ENCODE data around the gene LY6G6F. TPM values are rescaled to one million over a fixed set of nuclear protein-coding genes. Genes with fewer than 3 reads are reported as not detected.

The LY6G6F gene
- total and polyA plus RNA-seq, 2 donors (not counting 1 experiment from before 2014, with no cell fraction given) = not detected

DNA sequence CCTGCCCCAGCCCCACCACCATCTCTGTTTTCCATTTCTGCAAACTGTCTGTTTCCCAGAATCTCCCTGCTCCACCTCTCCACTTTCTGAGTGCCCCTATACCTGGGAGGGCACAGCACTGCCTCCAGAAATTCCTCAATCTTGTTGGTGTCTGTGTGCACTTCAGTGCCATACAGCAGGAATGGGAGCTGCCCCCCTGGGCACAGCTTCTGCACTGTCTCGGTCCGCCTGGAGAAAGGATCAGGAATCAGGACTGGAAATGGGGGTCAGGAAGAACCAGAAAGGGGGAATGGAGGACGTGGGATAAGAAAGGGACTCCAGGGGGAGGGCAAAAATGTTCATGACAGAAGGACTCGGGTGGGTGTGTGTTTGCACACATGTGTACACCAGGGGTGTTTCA is 27.1 kb downstream of the LY6G6F start:
- Histone ChIP-seq H3K9me3 (ENCODE audit: control extremely low read depth in 1 of 3, control insufficient read depth in 2 of 3, insufficient read depth in 1 of 3, low read length in 2 of 3) (no peaks in the 10 kb centered on the region), H3K27me3 (replicated peaks in 1 of 4; ENCODE audit: control extremely low read depth in 1 of 4, control insufficient read depth in 3 of 4, insufficient read depth in 4 of 4, low read length in 3 of 4) (no peaks in the 10 kb centered on the region), H3K27ac (ENCODE audit: low read length in 2 of 2) (peak overlapping the region; percentile 6 to 96), H3K4me3 (ENCODE audit: control extremely low read depth in 1 of 5, extremely low read depth in 1 of 5, insufficient read depth in 1 of 5, low read depth in 2 of 5, low read length in 4 of 5) (peak overlapping the region in 3 of 5 experiments; percentile 73 to 99 (median 79)), H3K79me2 (ENCODE audit: control insufficient read depth, insufficient read depth, low read length) (peaks cover 54% of the 10 kb centered on the region), H4K20me1 (ENCODE audit: control insufficient read depth, insufficient read depth, low read length, poor library complexity, severe bottlenecking) (peaks cover 15% of the 10 kb centered on the region), H3K36me3 (replicated peaks in 1 of 2; ENCODE audit: control extremely low read depth in 1 of 2, control insufficient read depth in 1 of 2, extremely low read depth in 1 of 2, insufficient read depth in 2 of 2, low read length in 1 of 2) (peaks cover 4 to 39% of the 10 kb centered on the region in 2 experiments), H3K9ac (ENCODE audit: low read length) (peak overlapping the region; percentile 91), H3K4me2 (replicated peaks; ENCODE audit: low read depth, low read length, poor library complexity, severe bottlenecking) (peak overlapping the region; percentile 82), H3K4me1 (ENCODE audit: control insufficient read depth in 2 of 2, insufficient read depth in 2 of 2, low read length in 2 of 2) (peaks cover 46 to 56% of the 10 kb centered on the region in 2 donors), H2AFZ (ENCODE audit: insufficient read depth, low read depth, low read length, poor library complexity, severe bottlenecking) (no peak overlapping the region)
- Mint-ChIP-seq H3K4me1 (peaks cover 77% of the 10 kb centered on the region), H3K9me3 (ENCODE audit: insufficient read depth) (no peaks in the 10 kb centered on the region), H3K27me3 (no peaks in the 10 kb centered on the region), H3K4me3 (peak overlapping the region; percentile 100), H3K27ac (peak overlapping the region; percentile 91)
- TF ChIP-seq, protein P1, sequence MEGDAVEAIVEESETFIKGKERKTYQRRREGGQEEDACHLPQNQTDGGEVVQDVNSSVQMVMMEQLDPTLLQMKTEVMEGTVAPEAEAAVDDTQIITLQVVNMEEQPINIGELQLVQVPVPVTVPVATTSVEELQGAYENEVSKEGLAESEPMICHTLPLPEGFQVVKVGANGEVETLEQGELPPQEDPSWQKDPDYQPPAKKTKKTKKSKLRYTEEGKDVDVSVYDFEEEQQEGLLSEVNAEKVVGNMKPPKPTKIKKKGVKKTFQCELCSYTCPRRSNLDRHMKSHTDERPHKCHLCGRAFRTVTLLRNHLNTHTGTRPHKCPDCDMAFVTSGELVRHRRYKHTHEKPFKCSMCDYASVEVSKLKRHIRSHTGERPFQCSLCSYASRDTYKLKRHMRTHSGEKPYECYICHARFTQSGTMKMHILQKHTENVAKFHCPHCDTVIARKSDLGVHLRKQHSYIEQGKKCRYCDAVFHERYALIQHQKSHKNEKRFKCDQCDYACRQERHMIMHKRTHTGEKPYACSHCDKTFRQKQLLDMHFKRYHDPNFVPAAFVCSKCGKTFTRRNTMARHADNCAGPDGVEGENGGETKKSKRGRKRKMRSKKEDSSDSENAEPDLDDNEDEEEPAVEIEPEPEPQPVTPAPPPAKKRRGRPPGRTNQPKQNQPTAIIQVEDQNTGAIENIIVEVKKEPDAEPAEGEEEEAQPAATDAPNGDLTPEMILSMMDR (IDR thresholded peaks at IDR 0.05) = no peak
- no peak for TF ChIP-seq EZH2 (IDR thresholded peaks at IDR 0.05; ENCODE audit: borderline replicate concordance, insufficient read depth, low read depth, low read length, poor library complexity, severe bottlenecking)
- CTCF ChIA-PET = no interaction called here
- ATAC-seq (ENCODE audit: low read depth) (no peak), DNase-seq (peak; percentile 4)
- POLR2A ChIA-PET = no interaction called here
- intact Hi-C loops (cut with micrococcal nuclease) = loop anchor here (10.0 kb wide), 2 partner anchors 241 to 461 kb away; partner anchors contain the start of genes DXO, GPSM3 and PBX2
- WGBS (ENCODE audit: insufficient coverage) = 87% methylated on average over 4 of the region's 4 CpGs

DNA sequence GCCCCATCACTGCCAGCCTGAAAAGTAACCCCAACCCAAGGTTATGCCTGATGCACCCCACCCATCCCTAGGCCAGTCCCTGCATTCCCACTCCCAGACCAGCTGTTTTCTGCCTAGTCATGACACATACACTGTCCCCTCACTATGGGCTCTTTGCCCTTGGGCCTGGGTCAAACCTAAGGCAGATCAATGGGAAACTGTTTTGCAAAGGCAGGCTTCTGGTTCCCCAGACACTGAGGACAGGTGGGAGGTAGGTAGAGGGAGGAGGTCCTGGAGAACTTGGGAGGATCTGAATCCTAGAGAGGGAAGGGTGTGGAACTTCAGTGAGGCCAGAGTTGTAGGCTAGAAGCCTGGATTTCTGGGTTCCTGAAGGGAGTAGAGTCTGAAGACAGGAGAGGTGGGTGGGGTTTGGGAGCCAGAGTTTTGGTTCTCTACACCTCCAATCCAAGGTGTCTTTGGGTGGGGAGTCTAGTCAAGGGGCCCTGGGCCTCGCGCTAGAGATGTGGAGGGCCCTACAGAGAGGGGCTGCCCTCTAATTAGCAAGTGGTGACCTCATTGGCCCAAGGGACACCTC is 27.7 kb downstream of the LY6G6F start:
- intact Hi-C loops (cut with micrococcal nuclease) = loop anchor here (10.0 kb wide), 2 partner anchors 240 to 460 kb away; partner anchors contain the start of genes DXO, GPSM3 and PBX2
- H3K4me3 Mint-ChIP-seq = peak overlapping the region; percentile 100
- peak overlapping the region; percentile 91 for H3K27ac Mint-ChIP-seq
- Histone ChIP-seq H3K79me2 (ENCODE audit: control insufficient read depth, insufficient read depth, low read length) (peaks cover 48% of the 10 kb centered on the region), H4K20me1 (ENCODE audit: control insufficient read depth, insufficient read depth, low read length, poor library complexity, severe bottlenecking) (peaks cover 15% of the 10 kb centered on the region), H3K27ac (ENCODE audit: low read length in 2 of 2) (peak overlapping the region; percentile 81 to 96), H3K9me3 (ENCODE audit: control extremely low read depth in 1 of 3, control insufficient read depth in 2 of 3, insufficient read depth in 1 of 3, low read length in 2 of 3) (no peaks in the 10 kb centered on the region), H3K9ac (ENCODE audit: low read length) (peak overlapping the region; percentile 91), H2AFZ (ENCODE audit: insufficient read depth, low read depth, low read length, poor library complexity, severe bottlenecking) (peak overlapping the region; percentile 63), H3K27me3 (replicated peaks in 1 of 4; ENCODE audit: control extremely low read depth in 1 of 4, control insufficient read depth in 3 of 4, insufficient read depth in 4 of 4, low read length in 3 of 4) (no peaks in the 10 kb centered on the region), H3K4me1 (ENCODE audit: control insufficient read depth in 2 of 2, insufficient read depth in 2 of 2, low read length in 2 of 2) (peaks cover 48 to 56% of the 10 kb centered on the region in 2 donors), H3K4me2 (replicated peaks; ENCODE audit: low read depth, low read length, poor library complexity, severe bottlenecking) (peak overlapping the region; percentile 82), H3K36me3 (replicated peaks in 1 of 2; ENCODE audit: control extremely low read depth in 1 of 2, control insufficient read depth in 1 of 2, extremely low read depth in 1 of 2, insufficient read depth in 2 of 2, low read length in 1 of 2) (peaks cover 4 to 39% of the 10 kb centered on the region in 2 experiments), H3K4me3 (ENCODE audit: control extremely low read depth in 1 of 5, extremely low read depth in 1 of 5, insufficient read depth in 1 of 5, low read depth in 2 of 5, low read length in 4 of 5) (peak overlapping the region; percentile 73 to 99 (median 87))
- TF ChIP-seq EZH2 (IDR thresholded peaks at IDR 0.05; ENCODE audit: borderline replicate concordance, insufficient read depth, low read depth, low read length, poor library complexity, severe bottlenecking) = no peak
- TF ChIP-seq, protein P1 (IDR thresholded peaks at IDR 0.05) = no peak
- no peaks in the 10 kb centered on the region for H3K27me3 Mint-ChIP-seq
- no peaks in the 10 kb centered on the region for H3K9me3 Mint-ChIP-seq (ENCODE audit: insufficient read depth)
- peaks cover 77% of the 10 kb centered on the region for H3K4me1 Mint-ChIP-seq
- ATAC-seq (ENCODE audit: low read depth) (no peak), DNase-seq (no peak)
- CTCF ChIA-PET = interaction anchor here (0.9 to 1.1 kb wide), 2 partner anchors 61 to 218 kb away, joined by 3 read pairs; no protein-coding TSS in a partner anchor
- POLR2A ChIA-PET = interaction anchor here (0.5 to 2.2 kb wide), 8 partner anchors 35 to 461 kb away, joined by 3 to 9 read pairs (median 5); partner anchors contain the start of genes BAG6, HSPA1A, HSPA1L and VARS1
- WGBS (ENCODE audit: insufficient coverage) = 0% methylated on average over 2 of the region's 2 CpGs
